IPS DF 19.7 (cell line): ENCODE data around the gene HOXA13.

Source experiments
- DNase-seq: peaks from one replicate; pipeline ENCODE4 v3.0.0-alpha.2; 2013; ENCODE audit warnings: low read depth, low spot score

The HOXA13 gene

GRCh38 chr7:27159266-27160144, 40.4 kb downstream of the HOXA13 start:
- no peak for DNase-seq

DNA sequence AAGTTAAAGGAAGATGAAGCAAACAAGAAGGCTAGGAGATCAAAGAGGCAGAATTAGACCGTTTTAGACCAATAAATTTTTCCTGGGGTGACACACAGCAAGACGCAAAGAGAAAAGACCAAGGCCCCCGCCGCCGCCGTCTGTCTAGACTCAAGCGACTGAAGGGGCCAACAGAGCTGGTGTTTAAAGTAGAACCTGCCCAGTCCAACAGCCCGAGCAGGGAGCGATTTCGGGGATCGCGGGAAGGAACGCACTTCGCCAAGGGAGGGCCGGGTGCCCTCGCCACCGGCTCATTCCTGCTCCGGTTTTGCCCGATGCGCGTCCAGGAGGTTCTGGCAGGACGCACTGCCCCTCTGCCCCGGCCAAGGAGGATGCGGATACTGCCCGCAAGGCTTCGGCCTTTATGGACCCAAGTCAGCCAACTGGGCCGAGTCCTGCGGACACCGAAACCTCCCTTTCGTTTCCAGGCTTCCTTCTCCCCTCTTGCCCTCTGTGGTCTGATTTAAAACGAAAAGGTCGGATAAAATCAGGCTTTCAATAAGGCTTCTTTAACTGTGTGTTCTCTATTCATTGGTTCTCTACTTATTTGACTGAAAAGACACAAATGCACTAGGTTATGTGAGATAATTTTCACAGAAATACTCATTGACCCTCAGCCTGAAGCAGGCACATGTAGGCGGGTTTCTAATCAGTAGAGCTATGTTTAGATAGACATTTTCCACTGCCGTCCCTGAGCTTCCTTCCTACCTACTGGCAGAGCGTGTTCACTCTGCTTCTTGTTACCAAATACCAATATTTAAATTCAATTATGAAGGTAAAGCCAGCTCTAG, 41.2 kb downstream of the HOXA13 start:
- no peak for DNase-seq

- DNase-seq = no peak
Observed at GRCh38 chr7:27157702-27158431, 42.0 kb downstream of the HOXA13 start.

DNA sequence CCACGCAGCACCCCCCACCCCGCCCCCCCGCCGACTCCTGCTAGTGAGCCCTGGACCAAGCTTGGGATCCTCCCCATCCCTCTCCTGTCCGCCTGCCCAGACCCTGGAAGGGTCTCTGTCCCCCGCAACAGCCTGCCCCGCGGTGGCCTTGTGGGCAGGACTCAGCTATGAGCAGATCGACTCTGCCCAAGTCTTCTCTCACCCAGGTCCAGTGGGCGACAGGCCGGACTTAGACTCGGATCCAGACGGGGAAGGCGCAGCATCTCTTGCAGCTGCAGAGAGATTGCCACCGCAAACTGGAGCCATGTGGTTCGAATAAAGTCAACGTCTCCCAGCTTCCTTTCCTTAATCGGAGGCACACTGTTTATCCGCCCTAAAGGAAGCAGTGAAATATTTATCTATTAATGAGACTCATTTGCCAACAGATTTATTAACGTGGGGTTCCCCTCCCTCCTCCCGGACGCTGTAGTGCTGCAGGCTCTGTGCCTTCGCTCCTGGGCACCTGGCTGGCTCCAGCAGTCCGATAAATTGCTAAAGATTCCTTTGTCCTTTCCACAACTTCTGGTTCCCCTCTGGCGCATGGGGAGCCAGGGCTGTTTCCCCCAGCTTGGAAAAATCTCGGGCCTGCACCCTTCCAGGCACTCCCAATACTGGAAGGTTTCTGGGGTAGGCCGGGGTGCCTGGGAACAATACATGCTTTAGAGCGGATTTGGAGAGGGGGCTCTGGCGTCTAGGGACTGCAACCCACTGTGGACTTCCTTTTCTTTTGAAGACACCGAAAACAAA, 42.8 kb downstream of the HOXA13 start:
- DNase-seq = no peak

DNA sequence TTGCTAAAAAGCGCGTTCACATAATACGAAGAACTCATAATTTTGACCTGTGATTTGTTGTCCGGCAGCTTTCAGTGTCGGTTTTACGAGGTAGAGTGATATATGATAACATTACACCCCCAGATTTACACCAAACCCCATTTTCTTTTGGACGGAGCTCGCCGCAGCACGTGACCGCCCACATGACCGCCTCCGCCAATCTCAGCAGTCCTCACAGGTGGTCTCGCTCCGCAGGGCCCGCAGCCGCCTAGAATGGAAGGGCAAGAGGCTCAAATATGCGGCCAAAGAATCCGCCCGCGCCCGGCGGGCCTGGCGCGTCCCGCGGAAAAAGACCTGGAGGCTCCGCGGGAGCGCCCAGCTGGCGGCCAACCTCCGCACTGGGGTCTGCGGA, 43.4 kb downstream of the HOXA13 start, which contains the start of gene HOXA7:
Gene HOXA7, minus strand, starts transcription at position 168 of the 391 bp plus-strand sequence. Its CDS starts 130 bp downstream, at position 38.
- no peak for DNase-seq

- no peak for DNase-seq
Observed at GRCh38 chr7:27155816-27156507, 43.9 kb downstream of the HOXA13 start.

GRCh38 chr7:27154901-27155815, 44.7 kb downstream of the HOXA13 start:
- no peak for DNase-seq

GRCh38 chr7:27154369-27154768, 45.5 kb downstream of the HOXA13 start:
- DNase-seq = no peak

- no peak for DNase-seq
Observed at GRCh38 chr7:27153526-27153925, 46.4 kb downstream of the HOXA13 start.

- DNase-seq = no peak
Observed at GRCh38 chr7:27152816-27153442, 47.0 kb downstream of the HOXA13 start.

- DNase-seq = no peak
Observed at GRCh38 chr7:27151931-27152815, 47.7 kb downstream of the HOXA13 start, which contains the start of gene HOXA3. Gene HOXA3 (minus strand): TSS chr7:27152583. CDS start chr7:27110640, 41,943 bp downstream.

GRCh38 chr7:27151341-27151930, 48.5 kb downstream of the HOXA13 start:
- no peak for DNase-seq

DNA sequence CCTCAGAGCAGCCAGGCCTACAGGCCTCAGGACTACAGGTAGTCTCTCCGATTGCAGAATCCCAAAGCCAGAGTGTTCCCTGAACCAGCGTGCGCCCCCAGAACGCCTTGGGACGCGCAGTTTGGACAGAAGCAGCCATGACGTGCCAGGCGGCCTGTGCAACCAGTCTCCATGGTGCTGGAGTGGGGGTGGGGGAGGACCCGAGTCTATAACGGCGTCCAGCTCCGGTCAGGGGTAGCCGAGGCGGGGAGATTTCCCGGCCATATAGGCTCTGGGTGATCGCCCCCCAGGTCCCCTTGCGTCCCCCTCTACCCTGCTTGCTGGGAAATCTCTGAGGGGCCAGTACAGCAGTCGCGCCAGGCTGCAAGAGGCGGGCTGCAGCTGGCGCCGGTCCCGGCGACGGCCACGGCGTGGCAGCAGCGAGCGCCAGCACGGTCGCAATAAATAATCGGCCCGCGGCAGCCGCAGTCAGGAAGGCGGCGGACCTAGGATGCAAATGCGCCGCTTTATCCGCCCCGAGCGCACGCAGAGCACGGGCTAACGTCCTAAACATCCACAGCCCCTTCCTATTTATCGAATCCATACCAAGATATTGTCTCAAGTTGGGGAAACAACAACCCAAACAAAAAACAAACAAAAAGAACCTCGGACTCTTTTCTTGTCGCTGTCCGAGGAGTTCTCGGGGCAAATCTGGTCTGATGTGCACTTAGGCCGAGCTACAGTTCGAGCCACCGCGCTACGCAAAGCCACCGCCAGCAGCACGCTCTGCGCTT, 49.1 kb downstream of the HOXA13 start:
- no peak for DNase-seq

DNA sequence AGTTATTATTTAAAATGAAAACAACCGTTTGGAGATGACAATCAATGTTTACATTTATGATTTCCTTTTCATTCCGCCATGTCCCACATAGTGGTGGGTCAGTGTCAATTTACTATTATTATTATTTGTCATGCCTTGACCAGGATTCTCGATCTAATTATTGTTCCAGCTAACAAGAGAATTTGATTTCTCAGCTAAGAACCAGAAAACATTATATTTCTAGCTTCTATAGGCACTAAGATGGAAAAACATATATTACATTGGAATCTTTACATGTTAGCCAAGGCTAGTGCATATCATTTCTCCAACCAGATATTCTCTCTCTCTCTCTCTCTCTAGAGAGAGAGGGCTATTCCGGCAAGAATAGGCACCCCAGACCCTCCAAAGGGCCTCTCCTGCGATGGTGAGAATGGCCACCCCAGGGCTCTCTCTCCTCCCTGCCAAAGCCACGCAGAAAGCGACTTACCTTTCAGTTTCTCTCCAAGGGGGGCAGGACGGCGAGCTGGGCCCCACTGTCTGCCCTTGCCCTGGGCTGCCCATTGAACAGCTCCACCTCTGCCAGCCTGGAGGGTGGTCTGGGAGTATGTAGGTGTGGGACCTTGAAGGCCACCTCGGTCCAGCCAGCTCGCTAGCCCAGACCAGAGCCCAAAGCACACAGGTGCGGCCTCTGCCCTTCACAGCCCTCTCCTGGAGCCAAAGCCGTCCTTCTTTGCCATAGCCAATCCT, 49.9 kb downstream of the HOXA13 start:
- DNase-seq = no peak

DNA sequence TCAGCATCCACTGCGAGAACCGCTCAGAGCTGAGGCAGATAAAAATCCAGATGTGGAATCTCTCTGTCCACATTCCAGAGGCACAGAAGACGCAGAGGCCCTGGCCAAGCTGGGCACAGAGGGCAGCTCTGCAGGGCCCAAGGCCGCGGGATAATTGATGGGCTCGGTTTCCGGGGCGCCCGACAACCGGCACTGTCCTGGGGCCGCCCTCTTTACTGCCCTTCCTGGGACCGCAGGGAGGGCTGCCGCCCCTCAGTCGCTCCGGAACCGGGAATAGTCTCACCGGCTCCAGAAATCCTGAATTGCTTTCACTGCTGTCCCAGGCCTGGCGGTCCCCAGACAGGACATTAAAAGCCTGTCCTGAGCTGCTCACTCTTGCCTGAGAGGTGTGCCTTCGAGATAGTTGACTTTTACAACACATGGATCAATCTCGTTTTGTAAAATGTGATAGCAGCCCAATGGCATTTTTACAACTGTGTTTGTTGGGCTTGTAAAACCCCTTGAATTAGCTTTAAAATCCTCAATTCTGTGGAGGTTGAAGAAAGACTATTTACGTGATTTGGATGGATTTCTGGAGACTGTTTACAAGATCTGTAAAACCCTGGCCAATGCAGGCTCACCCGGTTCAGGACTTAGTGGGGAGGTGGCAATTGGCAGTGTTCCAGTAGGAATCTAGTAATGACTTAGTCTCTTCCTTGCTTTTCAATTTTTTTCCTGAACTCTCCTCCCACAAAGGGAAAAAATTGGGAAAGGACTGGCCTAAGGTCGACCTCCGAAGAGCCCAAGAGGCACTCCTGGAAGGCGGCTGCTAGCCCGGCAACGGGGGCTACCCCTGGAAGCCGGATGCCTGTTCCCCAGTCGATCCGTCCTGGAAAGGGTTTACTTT, 50.9 kb downstream of the HOXA13 start:
- DNase-seq = no peak
